GM12875 (cell line): ENCODE measurements around the gene PI4K2A.
"Not testable (repeated sequence)": the region's sequence is repeated elsewhere in the genome, so short reads cannot be mapped to it uniquely, and the experiment has no call there.

Source experiments
- H3K4me3 ChIP-seq: one replicate; pipeline ENCODE4 v1.5.1; 2011; ENCODE audit warnings: low read depth, low read length, control low read depth
- TF ChIP-seq, protein P1 (sequence below): IDR thresholded peaks from 2 replicates; pipeline ENCODE4 v1.5.1; 2011; ENCODE audit warnings: low read depth, mild to moderate bottlenecking, control low read depth, inconsistent platforms, low read length, moderate library complexity, borderline replicate concordance; ENCODE audit not compliant: insufficient read depth

Gene PI4K2A

DNA sequence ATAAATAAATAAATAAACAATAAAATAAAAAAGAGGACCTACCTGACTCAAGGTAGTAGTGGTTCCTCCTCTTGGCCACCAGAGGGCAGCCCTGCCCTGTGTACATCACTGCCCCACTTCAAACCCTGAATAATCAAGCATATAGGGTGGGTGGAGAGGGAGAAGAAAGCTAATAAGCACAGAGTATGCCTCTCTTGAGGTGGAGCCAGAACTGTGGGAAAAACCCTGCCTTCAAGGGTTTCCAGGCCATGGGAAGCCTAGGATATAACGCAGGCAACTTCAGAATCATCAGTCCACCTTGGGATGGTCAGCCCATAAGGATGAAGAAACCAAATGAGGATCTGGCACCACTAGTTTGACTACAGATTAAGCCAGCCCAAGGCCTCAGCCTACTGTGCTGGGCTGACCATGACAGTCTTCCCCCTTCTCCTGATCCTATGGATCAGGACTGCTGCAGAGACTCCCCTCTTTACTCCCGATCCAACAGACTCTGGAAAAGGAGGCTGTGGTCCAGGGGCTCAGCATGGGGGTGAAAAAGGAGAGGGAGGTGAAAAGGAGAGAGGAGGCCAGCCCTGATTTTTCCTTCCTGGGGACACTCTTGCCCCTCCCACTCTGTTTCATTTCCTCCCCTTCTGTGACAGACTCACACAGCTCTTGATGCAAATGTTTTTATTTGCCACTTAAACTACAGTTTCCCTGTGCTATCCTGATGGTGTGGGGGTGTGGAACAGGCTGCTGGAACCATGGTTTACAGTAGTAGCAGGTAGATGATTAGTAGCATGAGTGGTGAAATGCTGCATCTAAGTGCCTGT lies 36.5 kb downstream of the PI4K2A start:
- H3K4me3 ChIP-seq = no peak overlapping the region
- TF ChIP-seq, protein P1, sequence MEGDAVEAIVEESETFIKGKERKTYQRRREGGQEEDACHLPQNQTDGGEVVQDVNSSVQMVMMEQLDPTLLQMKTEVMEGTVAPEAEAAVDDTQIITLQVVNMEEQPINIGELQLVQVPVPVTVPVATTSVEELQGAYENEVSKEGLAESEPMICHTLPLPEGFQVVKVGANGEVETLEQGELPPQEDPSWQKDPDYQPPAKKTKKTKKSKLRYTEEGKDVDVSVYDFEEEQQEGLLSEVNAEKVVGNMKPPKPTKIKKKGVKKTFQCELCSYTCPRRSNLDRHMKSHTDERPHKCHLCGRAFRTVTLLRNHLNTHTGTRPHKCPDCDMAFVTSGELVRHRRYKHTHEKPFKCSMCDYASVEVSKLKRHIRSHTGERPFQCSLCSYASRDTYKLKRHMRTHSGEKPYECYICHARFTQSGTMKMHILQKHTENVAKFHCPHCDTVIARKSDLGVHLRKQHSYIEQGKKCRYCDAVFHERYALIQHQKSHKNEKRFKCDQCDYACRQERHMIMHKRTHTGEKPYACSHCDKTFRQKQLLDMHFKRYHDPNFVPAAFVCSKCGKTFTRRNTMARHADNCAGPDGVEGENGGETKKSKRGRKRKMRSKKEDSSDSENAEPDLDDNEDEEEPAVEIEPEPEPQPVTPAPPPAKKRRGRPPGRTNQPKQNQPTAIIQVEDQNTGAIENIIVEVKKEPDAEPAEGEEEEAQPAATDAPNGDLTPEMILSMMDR = peak; percentile 78

DNA sequence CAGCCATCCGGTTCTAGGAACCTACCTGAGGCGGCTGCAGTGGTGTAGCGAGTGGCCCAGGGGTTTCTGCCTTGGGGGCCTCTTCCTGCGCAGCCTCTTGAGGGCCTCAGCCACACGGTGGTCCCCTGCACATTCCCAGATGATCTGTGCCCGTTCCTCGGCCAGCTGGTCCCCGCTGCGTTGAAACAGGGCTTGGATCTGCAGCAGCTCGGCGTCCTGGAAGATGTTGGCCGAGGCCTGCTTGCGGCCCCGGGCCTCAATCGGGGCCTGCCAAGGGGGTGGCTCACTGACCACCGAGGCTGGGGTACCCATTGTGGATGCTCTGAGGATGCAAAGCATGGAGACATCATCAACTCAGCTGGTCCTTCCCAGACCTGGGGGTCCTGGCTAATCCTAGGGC lies 39.1 kb downstream of the PI4K2A start:
- no peak overlapping the region for H3K4me3 ChIP-seq
- TF ChIP-seq, protein P1 = no peak

DNA sequence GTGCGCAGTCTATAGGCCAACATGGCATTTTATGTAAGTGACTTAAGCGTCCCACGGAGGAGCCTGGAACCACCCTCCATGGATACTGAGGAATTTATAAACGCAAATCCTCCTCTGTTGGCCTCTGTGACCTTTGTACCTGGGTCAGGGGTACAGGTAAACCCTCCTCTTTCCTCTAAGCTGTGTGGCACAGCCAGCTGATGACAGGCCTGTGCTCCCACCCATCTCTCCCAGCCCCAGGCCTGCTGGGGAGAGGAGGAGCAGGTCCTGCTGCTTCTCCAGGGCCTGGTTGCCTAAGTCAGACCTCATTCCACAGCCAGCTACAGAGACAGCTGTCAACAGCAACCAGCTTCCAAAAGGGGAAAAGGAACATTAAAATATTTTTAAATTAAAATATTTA lies 41.6 kb downstream of the PI4K2A start:
- TF ChIP-seq, protein P1 = no peak
- H3K4me3 ChIP-seq = no peak overlapping the region

DNA sequence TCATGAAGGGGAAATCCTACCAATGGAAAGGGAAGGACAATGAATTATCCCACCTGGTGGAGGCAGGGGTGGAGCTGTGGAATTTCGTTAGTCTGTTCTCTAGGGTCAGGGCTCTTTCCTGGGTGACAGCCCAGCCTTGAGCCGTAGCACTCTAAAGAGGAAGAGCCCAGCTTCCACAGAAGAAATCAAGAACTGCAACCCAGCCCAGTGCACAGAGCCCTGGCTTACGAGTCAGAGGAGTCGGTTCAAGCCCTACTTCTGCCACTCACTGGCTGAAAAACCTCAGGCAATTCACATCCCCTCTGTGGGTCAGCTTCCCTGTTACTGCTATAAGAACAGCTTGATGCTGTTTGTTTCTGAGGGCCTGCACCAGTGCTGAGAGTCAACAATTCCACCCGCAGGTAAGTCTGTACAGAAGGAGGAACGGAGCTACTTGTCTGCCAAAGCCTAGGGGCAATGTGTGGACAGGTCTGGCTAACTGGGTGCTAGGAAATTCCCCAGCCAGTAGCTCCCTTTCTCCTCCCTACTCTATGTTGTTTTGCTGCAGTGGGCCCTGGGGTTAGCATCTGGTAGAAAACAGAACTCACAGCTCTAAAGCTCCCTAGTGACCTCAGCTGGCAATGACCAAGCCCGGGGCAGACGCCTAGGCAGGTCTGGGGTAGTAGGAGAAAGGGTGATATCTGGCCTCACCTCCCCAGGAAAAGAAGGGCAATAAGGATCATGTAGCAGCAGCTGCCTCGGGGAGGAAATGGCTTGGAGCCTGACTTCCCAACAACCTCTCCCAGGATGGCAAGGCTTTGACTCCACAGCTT lies 43.3 kb downstream of the PI4K2A start:
- H3K4me3 ChIP-seq = no peak overlapping the region

DNA sequence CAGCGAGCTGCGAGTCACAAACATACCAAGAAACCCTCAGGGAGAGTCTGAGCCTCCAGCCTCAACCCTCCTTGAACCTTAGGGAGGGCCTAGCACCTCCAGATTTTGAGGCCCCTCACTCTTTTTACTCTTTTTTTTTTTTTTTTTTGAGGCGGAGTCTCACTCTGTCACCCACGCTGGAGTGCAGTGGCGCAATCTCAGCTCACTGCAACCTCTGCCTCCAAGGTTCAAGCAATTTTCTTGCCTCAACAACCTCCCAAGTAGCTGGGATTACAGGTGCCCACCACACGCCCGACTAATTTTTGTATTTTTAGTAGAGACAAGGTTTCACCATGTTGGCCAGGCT lies 43.9 kb downstream of the PI4K2A start:
- H3K4me3 ChIP-seq = not testable (repeated sequence)

More for the DNA sequence above, 43.3 kb downstream of the PI4K2A start:
- TF ChIP-seq, protein P1 = no peak

DNA sequence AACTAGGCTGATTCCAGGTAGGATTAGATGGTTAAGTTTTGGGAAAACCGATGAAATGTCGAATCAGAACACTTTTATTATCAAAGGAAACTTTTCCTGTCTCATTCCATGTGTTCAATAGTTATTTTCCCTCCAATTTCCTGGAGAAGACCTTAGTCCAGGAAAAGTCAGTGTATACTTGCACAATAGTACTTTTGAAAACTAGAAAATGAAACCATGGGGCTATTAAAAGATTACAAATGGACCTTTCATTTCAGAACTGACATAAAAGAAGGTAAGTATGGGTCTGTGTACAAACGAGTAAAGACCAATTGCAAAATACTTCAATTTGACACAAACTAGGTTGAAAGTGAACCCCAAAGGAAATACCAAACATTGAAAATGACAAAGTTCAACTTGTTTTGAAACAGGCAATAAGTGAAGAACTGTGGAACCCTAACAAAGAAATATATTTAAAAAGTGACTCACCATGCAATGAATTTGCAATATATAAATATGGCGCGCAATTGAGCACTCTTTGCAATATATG lies 44.5 kb downstream of the PI4K2A start:
- H3K4me3 ChIP-seq = no peak overlapping the region
- TF ChIP-seq, protein P1 = no peak

DNA sequence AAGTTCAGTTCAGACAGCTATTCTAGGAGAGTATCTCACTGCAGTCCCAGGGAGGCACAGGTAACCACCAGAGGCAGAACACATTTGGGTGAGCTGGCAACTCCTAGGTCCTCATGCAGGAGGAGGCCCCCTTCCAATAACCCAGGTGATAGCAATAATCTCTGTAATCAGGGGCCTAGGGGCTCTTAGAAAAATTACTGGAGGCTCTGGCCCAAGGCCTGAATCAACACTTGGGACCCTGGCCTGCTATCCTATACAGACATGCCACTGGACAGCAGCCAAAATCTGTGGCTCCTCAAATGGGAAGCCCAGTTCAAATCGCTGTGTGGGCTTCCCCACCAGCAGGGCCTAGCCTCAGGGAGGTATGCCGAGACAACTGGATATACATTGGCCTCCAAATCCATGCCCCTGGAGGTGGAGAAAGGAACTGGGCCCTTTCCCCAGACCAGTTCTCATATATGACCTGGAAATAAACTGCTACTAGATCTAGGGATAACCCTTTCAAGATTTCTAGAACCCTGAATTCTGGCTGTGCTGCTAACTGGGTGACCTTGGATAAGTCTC lies 45.0 kb downstream of the PI4K2A start:
- TF ChIP-seq, protein P1 = no peak
- no peak overlapping the region for H3K4me3 ChIP-seq
